Common myeloid progenitor, CD34-positive (primary cell): ENCODE data around the gene RAB3GAP2.
"Not testable (repeated sequence)": the region's sequence is repeated elsewhere in the genome, so short reads cannot be mapped to it uniquely, and the experiment has no call there.

ENCODE experiments used
- CTCF ChIA-PET: fragments of 350-600 bp; sonication (Branson Sonifier 250); formaldehyde crosslinking; loops from one replicate; lab custom pipeline; 2021; ENCODE audit warnings: antibody characterized with exemption; lab: Charles Lee
- POLR2A ChIA-PET: fragments of 350-600 bp; sonication (Branson Sonifier 250); formaldehyde crosslinking; loops from one replicate; lab custom pipeline; 2021; ENCODE audit warnings: antibody characterized with exemption; lab: Charles Lee
- DNase-seq, 3 donors: peaks; one replicate each; pipeline versions ENCODE4 v3.0.0 to v3.0.0-alpha.2; 2013
- H3K27ac ChIP-seq, 2 experiments: 1 replicate in 1 of 2; 2 replicates in 1 of 2; pipeline ENCODE4 v1.7.0; 2013; ENCODE audit warnings: inconsistent platforms in 2 of 2, low read length in 2 of 2, mild to moderate bottlenecking in 2 of 2, low read depth in 1 of 2, moderate library complexity in 1 of 2; ENCODE audit not compliant: severe bottlenecking in 2 of 2, insufficient read depth in 1 of 2, poor library complexity in 1 of 2
- H3K27me3 ChIP-seq, 5 experiments: replicated peaks in 2 of 5; 1 replicate in 3 of 5; 2 replicates in 2 of 5; pipeline versions ENCODE4 v1.6.1 to v1.7.0; 2013; ENCODE audit warnings: low read length in 4 of 5, mild to moderate bottlenecking in 2 of 5, moderate library complexity in 2 of 5, inconsistent platforms in 1 of 5; ENCODE audit not compliant: insufficient read depth in 5 of 5, control insufficient read depth in 4 of 5
- H3K36me3 ChIP-seq, 4 experiments: 1 replicate in 2 of 4; 2 replicates in 2 of 4; pipeline versions ENCODE4 v1.6.1 to v1.7.0; 2013; ENCODE audit warnings: low read length in 3 of 4, control low read depth in 1 of 4, mild to moderate bottlenecking in 1 of 4; ENCODE audit not compliant: control insufficient read depth in 4 of 4, insufficient read depth in 4 of 4
- H3K4me1 ChIP-seq, 4 experiments: 1 replicate in 3 of 4; 2 replicates in 1 of 4; pipeline versions ENCODE4 v1.6.1 to v1.7.1; 2013; ENCODE audit warnings: low read length in 3 of 4, mild to moderate bottlenecking in 3 of 4, control low read depth in 1 of 4, inconsistent platforms in 1 of 4, moderate library complexity in 1 of 4; ENCODE audit not compliant: control insufficient read depth in 4 of 4, insufficient read depth in 4 of 4; ENCODE audit errors: control extremely low read depth in 1 of 4
- H3K4me3 ChIP-seq, 7 experiments: 1 replicate in 4 of 7; 2 replicates in 3 of 7; pipeline versions ENCODE4 v1.5.1 to v1.7.0; 2013; ENCODE audit warnings: mild to moderate bottlenecking in 7 of 7, low read length in 6 of 7, moderate library complexity in 6 of 7, inconsistent platforms in 2 of 7, low read depth in 2 of 7, control low read depth in 1 of 7; ENCODE audit not compliant: insufficient read depth in 4 of 7, control insufficient read depth in 1 of 7; ENCODE audit errors: extremely low read depth in 1 of 7
- H3K9me3 ChIP-seq, 5 experiments: 1 replicate in 4 of 5; 2 replicates in 1 of 5; pipeline versions ENCODE4 v1.6.1 to v1.7.1; 2013; ENCODE audit warnings: low read length in 4 of 5, mild to moderate bottlenecking in 2 of 5, inconsistent platforms in 1 of 5, low read depth in 1 of 5, moderate library complexity in 1 of 5; ENCODE audit not compliant: control insufficient read depth in 4 of 5, insufficient read depth in 2 of 5; ENCODE audit errors: control extremely low read depth in 1 of 5
- WGBS: methylation state at CpG from one replicate; pipeline ENCODE4 v1.1.5; 2013; ENCODE audit not compliant: insufficient coverage; 5-methylcytosine and 5-hydroxymethylcytosine counted together

The RAB3GAP2 gene

DNA sequence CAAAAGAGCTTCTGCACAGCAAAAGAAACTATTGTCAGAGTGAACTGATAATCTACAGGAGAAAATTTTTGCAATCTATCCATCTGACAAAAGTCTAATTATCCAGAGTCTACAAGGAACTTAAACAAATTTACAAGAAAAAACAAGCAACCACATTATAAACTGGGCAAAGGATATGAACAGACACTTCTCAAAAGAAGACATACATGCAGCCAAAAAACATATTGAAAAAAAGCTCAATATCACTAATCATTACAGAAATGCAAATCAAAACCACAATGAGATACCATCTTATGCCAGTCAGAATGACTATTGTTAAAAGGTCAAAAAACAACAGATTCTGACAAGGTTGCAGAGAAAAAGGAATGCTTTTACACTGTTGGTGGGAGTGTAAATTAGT is 12.5 kb downstream of the RAB3GAP2 start:
- H3K4me1 ChIP-seq, DNase-seq, H3K4me3 ChIP-seq, H3K27me3 ChIP-seq, POLR2A ChIA-PET, H3K27ac ChIP-seq: not testable (repeated sequence)
- peaks cover 0 to 11% (median 3%) of the 10 kb centered on the region in 4 experiments for H3K36me3 ChIP-seq
- CTCF ChIA-PET = interaction anchor here (0.6 to 1.6 kb wide), 2 partner anchors 8 to 45 kb away, joined by 3 to 4 read pairs; no protein-coding TSS in a partner anchor
- H3K9me3 ChIP-seq = peaks cover 3 to 13% (median 8%) of the 10 kb centered on the region in 5 experiments

- H3K4me1 ChIP-seq, H3K27me3 ChIP-seq, H3K4me3 ChIP-seq, POLR2A ChIA-PET, CTCF ChIA-PET, DNase-seq, H3K27ac ChIP-seq: not testable (repeated sequence)
- H3K36me3 ChIP-seq = peaks cover 7 to 22% (median 14%) of the 10 kb centered on the region in 4 experiments
- 100% methylated on average over 1 of the region's 3 CpGs for WGBS
- peaks cover 0 to 19% (median 6%) of the 10 kb centered on the region in 5 experiments for H3K9me3 ChIP-seq
Observed at GRCh38 chr1:220256194-220256593, 16.1 kb downstream of the RAB3GAP2 start.

DNA sequence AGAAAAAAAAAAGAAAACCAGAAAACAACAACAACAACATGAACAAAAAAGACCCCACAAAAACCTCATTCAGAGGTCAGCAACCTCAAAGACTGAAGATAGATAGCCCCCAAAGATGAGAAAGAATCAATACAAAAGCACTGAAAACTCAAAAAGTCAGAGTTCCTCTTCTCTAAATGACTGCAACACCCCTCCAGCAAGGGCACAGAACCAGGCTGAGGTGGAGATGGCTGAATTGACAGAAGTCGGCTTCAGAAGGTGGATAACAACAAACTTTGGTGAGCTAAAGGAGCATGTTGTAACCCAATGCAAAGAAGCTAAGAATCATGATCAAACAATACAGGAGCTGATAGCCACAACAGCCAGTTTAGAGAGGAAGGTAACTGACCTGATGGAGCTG is 17.0 kb downstream of the RAB3GAP2 start:
- DNase-seq = no peak
- Histone ChIP-seq H3K27me3 (no peaks in the 10 kb centered on the region), H3K4me1 (no peaks in the 10 kb centered on the region), H3K27ac (no peak overlapping the region), H3K36me3 (peaks cover 7 to 31% (median 18%) of the 10 kb centered on the region in 4 experiments), H3K4me3 (no peak overlapping the region), H3K9me3 (peaks cover 0 to 20% (median 11%) of the 10 kb centered on the region in 5 experiments)
- POLR2A ChIA-PET = no interaction called here
- WGBS = 100% methylated on average over 1 of the region's 1 CpG
- CTCF ChIA-PET = no interaction called here

- H3K36me3 ChIP-seq = peaks cover 5 to 48% (median 26%) of the 10 kb centered on the region in 4 experiments
- H3K27me3 ChIP-seq, POLR2A ChIA-PET, H3K27ac ChIP-seq, H3K4me3 ChIP-seq, CTCF ChIA-PET, DNase-seq, H3K4me1 ChIP-seq: not testable (repeated sequence)
- H3K9me3 ChIP-seq = peaks cover 0 to 37% (median 27%) of the 10 kb centered on the region in 5 experiments
- WGBS = 100% methylated on average over 9 of the region's 12 CpGs
Observed at GRCh38 chr1:220253290-220253689, 19.0 kb downstream of the RAB3GAP2 start.

- POLR2A ChIA-PET = no interaction called here
- H3K9me3 ChIP-seq = peaks cover 0 to 42% (median 27%) of the 10 kb centered on the region in 5 experiments
Observed at GRCh38 chr1:220251272-220251671, 21.0 kb downstream of the RAB3GAP2 start.

GRCh38 chr1:220250681-220251080 is 21.6 kb downstream of the RAB3GAP2 start:
- H3K27ac ChIP-seq = no peak overlapping the region
- peaks cover 5 to 53% (median 26%) of the 10 kb centered on the region in 4 experiments for H3K36me3 ChIP-seq
- DNase-seq = no peak
- POLR2A ChIA-PET = no interaction called here
- CTCF ChIA-PET = no interaction called here
- no peaks in the 10 kb centered on the region for H3K27me3 ChIP-seq
- no peak overlapping the region for H3K4me3 ChIP-seq
- H3K9me3 ChIP-seq = peaks cover 0 to 42% (median 27%) of the 10 kb centered on the region in 5 experiments
- no peaks in the 10 kb centered on the region for H3K4me1 ChIP-seq

More at GRCh38 chr1:220251272-220251671, 21.0 kb downstream of the RAB3GAP2 start:
- no peak overlapping the region for H3K4me3 ChIP-seq
- no peaks in the 10 kb centered on the region for H3K4me1 ChIP-seq
- H3K36me3 ChIP-seq = peaks cover 5 to 53% (median 26%) of the 10 kb centered on the region in 4 experiments
- CTCF ChIA-PET = interaction anchor here (1.1 to 1.4 kb wide), 2 partner anchors 9 to 20 kb away, joined by 3 to 4 read pairs; no protein-coding TSS in a partner anchor
- H3K27me3 ChIP-seq = no peaks in the 10 kb centered on the region
- no peak for DNase-seq
- H3K27ac ChIP-seq = no peak overlapping the region

DNA sequence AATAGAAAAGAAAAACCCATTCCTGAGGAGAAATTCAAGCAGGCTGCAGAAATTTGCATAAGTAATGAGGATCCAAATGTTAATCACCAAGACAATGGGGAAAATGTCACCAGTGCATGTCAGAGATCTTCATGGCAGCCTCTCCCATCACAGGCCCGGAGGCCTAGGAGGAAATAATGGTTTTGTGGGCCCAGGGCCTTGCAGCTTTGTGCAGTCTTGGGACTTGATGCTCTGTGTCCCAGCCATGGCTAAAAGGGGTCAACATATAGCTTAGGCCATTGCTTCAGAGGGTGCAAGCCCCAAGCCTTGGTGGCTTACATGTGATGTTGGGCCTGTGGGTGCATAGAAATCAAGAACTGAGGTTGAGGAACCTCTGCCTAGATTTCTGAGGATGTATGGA is 22.7 kb downstream of the RAB3GAP2 start:
- Histone ChIP-seq H3K36me3 (peaks cover 5 to 53% (median 26%) of the 10 kb centered on the region in 4 experiments), H3K4me3 (no peak overlapping the region), H3K27me3 (no peaks in the 10 kb centered on the region), H3K9me3 (peaks cover 0 to 42% (median 27%) of the 10 kb centered on the region in 5 experiments), H3K4me1 (no peaks in the 10 kb centered on the region), H3K27ac (no peak overlapping the region)
- ChIA-PET CTCF (no interaction called here), POLR2A (no interaction called here)
- 83% methylated on average over 1 of the region's 1 CpG for WGBS
- DNase-seq = no peak
